HG03097 (cell line): ENCODE data around the gene EGR2.
A peak's percentile ranks its signal among the peaks of the same experiment; 100 is the strongest.

ENCODE experiments used
- ATAC-seq: cut with Tn5 transposase; IDR thresholded peaks from one replicate; pipeline ENCODE4 v1.9.1; 2021; ENCODE audit not compliant: unreplicated experiment, low FRiP score

Gene EGR2

GRCh38 chr10:62818426-62819011, 2.4 kb upstream of the EGR2 start:
- ATAC-seq: no peak

- peak; percentile 31 for ATAC-seq
Observed at GRCh38 chr10:62817766-62818425, 1.7 kb upstream of the EGR2 start.

- ATAC-seq: peak; percentile 22
Observed at GRCh38 chr10:62817121-62817765, 1.1 kb upstream of the EGR2 start.

GRCh38 chr10:62816076-62816330, 163 bp downstream of the EGR2 start:
- no peak for ATAC-seq

- no peak for ATAC-seq
Observed at GRCh38 chr10:62815381-62816075, 638 bp downstream of the EGR2 start.

- no peak for ATAC-seq
Observed at GRCh38 chr10:62814756-62815380, 1.3 kb downstream of the EGR2 start.

- no peak for ATAC-seq
Observed at GRCh38 chr10:62813981-62814380, 2.2 kb downstream of the EGR2 start.

GRCh38 chr10:62813453-62813852, 2.7 kb downstream of the EGR2 start:
- no peak for ATAC-seq

GRCh38 chr10:62812672-62813439, 3.3 kb downstream of the EGR2 start:
- no peak for ATAC-seq

GRCh38 chr10:62811159-62811875, 4.8 kb downstream of the EGR2 start:
- peak; percentile 38 for ATAC-seq

GRCh38 chr10:62810156-62810902, 5.8 kb downstream of the EGR2 start:
- ATAC-seq: no peak

- ATAC-seq: no peak
Observed at GRCh38 chr10:62806251-62806650, 9.9 kb downstream of the EGR2 start.

GRCh38 chr10:62805231-62806099, 10.7 kb downstream of the EGR2 start:
- ATAC-seq: peak; percentile 7

GRCh38 chr10:62804356-62805230, 11.6 kb downstream of the EGR2 start, which contains the start of gene ADO:
Gene ADO, plus strand, starts transcription at chr10:62804720. Its CDS starts 340 bp downstream, at chr10:62805060.
- peak; percentile 87 for ATAC-seq

- ATAC-seq: no peak
Observed at GRCh38 chr10:62803724-62804355, 12.3 kb downstream of the EGR2 start.

GRCh38 chr10:62801871-62802270, 14.3 kb downstream of the EGR2 start:
- ATAC-seq: no peak

- ATAC-seq: no peak
Observed at GRCh38 chr10:62796896-62797295, 19.3 kb downstream of the EGR2 start.
